Mucosa of stomach (tissue), 1 donor: ENCODE results near the gene NTRK2.
"Not testable (repeated sequence)": the region's sequence is repeated elsewhere in the genome, so short reads cannot be mapped to it uniquely, and the experiment has no call there.

Experiments
- H3K27me3 ChIP-seq: one replicate; pipeline ENCODE4 v1.7.0; 2013; ENCODE audit warnings: mild to moderate bottlenecking, low read length; ENCODE audit not compliant: control insufficient read depth, insufficient read depth
- H3K36me3 ChIP-seq: one replicate; pipeline ENCODE4 v1.7.0; 2013; ENCODE audit warnings: low read length; ENCODE audit not compliant: control insufficient read depth, insufficient read depth
- H3K4me1 ChIP-seq: one replicate; pipeline ENCODE4 v1.7.0; 2013; ENCODE audit warnings: mild to moderate bottlenecking, low read length; ENCODE audit not compliant: control insufficient read depth, insufficient read depth
- H3K4me3 ChIP-seq: one replicate; pipeline ENCODE4 v1.7.0; 2013; ENCODE audit warnings: low read length
- H3K9ac ChIP-seq: one replicate; pipeline ENCODE4 v1.7.0; 2013; ENCODE audit warnings: mild to moderate bottlenecking, low read length, moderate library complexity
- H3K9me3 ChIP-seq: one replicate; pipeline ENCODE4 v1.7.0; 2013; ENCODE audit warnings: mild to moderate bottlenecking, low read length, moderate library complexity; ENCODE audit not compliant: control insufficient read depth
- donor health status: Pancreatic carcinoma.

The NTRK2 gene

DNA sequence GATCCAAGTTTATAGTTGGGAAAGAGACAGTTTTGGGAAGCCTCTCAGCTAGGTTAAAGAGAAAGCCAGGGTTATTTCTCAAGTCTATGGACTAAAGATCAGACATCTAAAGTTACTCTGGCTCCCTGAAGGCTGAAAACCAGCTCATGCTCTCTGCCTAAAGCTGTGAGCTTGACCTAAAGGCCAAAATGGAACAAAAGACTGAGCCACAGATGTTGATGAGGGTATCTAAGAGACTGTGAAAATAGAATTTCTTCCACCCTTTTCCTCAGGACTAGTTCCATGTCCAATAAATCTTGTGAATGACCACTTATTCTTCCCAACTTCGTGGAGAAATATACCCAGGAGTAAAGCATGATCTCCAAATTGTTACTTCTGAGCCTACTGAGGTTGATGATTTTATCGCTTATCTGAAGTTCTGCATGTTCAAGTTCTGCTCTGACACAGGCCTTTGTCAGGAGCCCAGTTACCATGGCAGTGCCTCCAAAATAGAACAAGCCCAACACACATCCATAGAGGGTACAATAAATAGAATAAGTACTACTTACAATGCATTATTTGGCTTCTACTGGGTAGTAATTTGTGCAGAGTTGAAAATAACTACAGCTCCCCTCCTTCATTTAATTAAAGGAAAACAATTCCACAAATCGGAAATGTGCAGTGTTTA, 373.6 kb downstream of the NTRK2 start:
- peaks cover 9% of the 10 kb centered on the region for H3K27me3 ChIP-seq
- H3K4me3 ChIP-seq: no peak overlapping the region
- H3K9me3 ChIP-seq: no peaks in the 10 kb centered on the region
- no peaks in the 10 kb centered on the region for H3K36me3 ChIP-seq
- no peak overlapping the region for H3K9ac ChIP-seq
- peaks cover 9% of the 10 kb centered on the region for H3K4me1 ChIP-seq

DNA sequence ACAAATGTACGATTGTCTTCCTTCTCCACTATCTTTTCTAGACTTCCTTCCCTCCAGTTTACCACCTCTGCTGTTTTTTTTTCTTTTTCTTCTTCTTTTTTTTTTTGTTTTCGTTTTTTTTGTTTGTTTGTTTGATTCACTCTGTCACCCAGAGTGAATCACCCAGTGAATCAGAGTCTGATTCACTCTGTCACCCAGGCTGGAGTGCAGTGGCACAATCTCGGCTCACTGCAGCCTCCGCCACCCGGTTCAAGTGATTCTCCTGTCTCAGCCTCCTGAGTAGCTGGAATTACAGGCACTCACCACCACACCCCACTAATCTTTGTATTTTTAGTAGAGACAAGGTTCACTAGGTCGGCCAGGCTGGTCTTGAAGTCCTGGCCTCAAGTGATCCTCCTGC, 375.7 kb downstream of the NTRK2 start:
- H3K27me3 ChIP-seq: peaks cover 9% of the 10 kb centered on the region
- no peaks in the 10 kb centered on the region for H3K36me3 ChIP-seq
- no peak overlapping the region for H3K9ac ChIP-seq
- H3K9me3 ChIP-seq: no peaks in the 10 kb centered on the region
- no peak overlapping the region for H3K4me3 ChIP-seq
- peaks cover 9% of the 10 kb centered on the region for H3K4me1 ChIP-seq

DNA sequence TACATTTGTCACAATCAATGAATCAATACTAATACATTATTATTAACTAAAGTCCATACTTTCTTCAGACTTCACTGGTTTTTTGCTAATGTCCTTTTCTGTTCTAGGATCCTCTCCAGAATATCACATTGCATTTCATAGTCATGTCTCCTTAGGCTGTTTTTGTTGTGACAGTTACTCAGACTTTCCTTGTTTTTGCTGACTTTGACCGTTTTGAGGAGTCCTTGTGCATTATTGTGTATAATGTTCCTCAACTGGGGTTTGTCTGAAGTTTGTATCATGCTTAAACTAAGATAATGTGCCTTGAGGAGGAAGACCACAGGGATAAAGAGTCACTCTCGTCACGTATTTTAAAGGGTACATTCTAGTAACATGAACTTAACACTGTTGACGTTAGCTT, 376.9 kb downstream of the NTRK2 start:
- H3K4me1 ChIP-seq: peaks cover under 1% of the 10 kb centered on the region
- no peaks in the 10 kb centered on the region for H3K9me3 ChIP-seq
- H3K9ac ChIP-seq: no peak overlapping the region
- H3K27me3 ChIP-seq: no peaks in the 10 kb centered on the region
- H3K36me3 ChIP-seq: no peaks in the 10 kb centered on the region
- H3K4me3 ChIP-seq: no peak overlapping the region

DNA sequence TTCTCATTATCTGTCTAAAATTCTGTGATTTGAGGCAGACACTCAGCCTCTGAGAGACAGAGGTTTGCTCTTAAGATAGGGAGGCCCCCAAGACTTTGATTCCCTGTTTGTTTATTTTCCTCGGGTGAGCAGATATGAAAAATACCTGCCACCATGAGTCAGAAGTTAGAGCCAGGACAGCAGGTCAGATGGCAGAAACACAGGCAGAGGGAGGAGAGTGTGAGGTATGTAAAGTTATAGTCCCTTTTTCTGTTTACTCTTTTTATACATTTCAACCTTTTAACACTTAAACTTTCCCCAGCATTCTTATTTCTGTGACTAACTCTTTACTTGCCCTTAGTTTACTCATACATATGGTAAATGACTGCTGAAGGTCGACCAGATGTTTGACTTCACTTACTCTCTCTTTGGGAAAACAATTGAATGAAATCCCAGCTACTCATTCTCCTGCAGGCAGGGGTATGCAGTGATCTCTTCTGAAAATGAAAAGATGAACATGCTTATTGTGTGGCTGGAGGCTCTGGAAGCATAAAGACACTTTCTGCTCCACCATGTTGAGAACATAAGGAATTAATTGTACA, 383.8 kb downstream of the NTRK2 start:
- Histone ChIP-seq H3K9me3 (no peaks in the 10 kb centered on the region), H3K9ac (no peak overlapping the region), H3K27me3 (no peaks in the 10 kb centered on the region), H3K4me1 (no peaks in the 10 kb centered on the region), H3K36me3 (no peaks in the 10 kb centered on the region), H3K4me3 (no peak overlapping the region)

DNA sequence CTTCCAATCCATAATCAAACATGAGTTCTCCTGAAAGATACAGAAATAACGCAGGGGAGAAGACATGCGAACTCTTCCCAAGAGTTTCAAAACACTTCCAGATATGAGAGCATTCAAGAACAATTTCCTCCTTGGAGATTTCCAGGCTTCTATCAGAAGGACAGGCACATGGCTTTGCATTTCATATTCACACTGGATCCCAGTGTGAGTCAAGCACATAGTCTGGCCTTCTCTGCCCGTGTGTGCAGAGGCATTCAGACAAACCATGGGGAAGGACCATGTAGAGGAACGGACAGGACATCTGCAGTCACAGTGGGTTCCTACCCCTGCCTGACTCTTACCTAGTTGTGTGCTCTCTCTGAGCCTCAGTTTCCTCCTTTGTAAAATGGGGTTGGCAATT, 384.5 kb downstream of the NTRK2 start:
- H3K9ac ChIP-seq: no peak overlapping the region
- H3K27me3 ChIP-seq: no peaks in the 10 kb centered on the region
- H3K9me3 ChIP-seq: no peaks in the 10 kb centered on the region
- H3K4me1 ChIP-seq: no peaks in the 10 kb centered on the region
- H3K36me3 ChIP-seq: no peaks in the 10 kb centered on the region
- H3K4me3 ChIP-seq: no peak overlapping the region

DNA sequence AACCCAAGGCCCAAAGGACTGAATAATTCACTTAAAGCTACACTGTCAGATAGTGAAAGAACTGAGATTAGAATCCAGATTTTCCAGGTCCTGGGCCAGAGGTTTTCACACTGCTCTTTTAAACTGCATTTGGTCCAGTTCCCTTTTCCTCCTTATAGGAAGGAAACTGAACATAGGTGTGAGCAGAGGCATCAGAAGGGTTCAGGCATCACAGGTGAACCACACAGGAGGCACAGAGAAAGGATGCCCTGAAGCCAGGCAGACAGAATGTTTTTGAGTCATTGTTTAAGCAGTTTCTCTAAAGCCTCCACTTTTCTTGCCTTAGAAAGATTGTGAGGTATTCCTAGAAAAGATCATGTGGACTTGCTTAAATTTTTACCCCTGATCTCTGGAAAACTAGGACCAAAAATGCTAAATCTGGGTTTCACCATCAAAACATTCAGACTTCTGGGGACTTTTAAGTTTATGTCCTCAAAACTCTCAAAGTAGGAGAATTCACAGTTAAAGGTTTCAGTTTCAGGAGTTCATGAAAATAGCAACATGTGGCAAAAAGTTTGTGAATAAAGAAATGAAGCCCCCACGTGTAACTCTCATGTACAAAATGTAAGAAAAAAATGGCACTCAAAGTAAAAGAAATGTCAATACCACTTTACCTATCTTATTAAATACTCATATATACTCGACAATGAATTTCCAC, 386.1 kb downstream of the NTRK2 start:
- Histone ChIP-seq H3K9me3 (no peaks in the 10 kb centered on the region), H3K27me3 (no peaks in the 10 kb centered on the region), H3K36me3 (no peaks in the 10 kb centered on the region), H3K4me3 (no peak overlapping the region), H3K9ac (no peak overlapping the region), H3K4me1 (no peaks in the 10 kb centered on the region)

DNA sequence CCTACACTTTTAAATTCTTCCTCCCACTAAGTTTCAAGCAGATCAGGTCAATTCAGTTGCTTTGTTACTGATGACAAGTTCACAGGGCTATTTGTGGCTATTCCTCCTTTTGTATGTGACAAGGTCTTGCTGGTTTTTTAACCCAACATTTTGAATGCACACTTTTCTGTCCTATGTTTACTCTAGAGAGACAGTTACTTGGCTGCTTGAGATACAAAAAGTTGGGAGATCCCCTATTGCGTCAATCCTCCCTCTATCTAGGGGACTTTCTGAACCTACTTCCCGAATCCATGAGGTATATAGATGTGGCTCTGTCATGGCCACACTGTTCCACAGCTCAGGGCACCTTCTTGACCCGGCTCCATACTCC, 386.7 kb downstream of the NTRK2 start:
- H3K4me1 ChIP-seq: no peaks in the 10 kb centered on the region
- no peaks in the 10 kb centered on the region for H3K9me3 ChIP-seq
- H3K27me3 ChIP-seq: no peaks in the 10 kb centered on the region
- no peak overlapping the region for H3K4me3 ChIP-seq
- H3K9ac ChIP-seq: no peak overlapping the region
- no peaks in the 10 kb centered on the region for H3K36me3 ChIP-seq

DNA sequence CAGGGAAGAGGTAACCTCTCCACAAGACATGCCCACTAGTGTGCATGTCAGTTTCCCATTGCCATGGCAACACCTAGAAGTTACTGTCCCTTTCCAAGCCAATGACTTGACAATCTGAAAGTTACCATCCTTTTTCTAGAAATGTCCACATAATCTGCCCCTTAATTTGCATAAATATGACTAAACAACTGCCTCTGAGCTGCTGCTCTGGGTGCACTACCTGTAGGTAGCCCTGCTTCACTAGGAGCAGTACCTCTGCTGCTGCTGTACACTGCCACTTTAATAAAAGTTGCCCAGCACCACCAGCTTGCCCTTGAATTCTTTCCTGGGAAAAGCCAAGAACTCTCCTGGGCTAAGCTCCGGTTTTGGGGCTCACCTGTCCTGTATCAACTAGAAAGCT, 392.4 kb downstream of the NTRK2 start:
- Histone ChIP-seq H3K9me3 (no peaks in the 10 kb centered on the region), H3K4me1 (peaks cover 5% of the 10 kb centered on the region), H3K27me3 (no peaks in the 10 kb centered on the region), H3K9ac (no peak overlapping the region), H3K4me3 (no peak overlapping the region), H3K36me3 (no peaks in the 10 kb centered on the region)

DNA sequence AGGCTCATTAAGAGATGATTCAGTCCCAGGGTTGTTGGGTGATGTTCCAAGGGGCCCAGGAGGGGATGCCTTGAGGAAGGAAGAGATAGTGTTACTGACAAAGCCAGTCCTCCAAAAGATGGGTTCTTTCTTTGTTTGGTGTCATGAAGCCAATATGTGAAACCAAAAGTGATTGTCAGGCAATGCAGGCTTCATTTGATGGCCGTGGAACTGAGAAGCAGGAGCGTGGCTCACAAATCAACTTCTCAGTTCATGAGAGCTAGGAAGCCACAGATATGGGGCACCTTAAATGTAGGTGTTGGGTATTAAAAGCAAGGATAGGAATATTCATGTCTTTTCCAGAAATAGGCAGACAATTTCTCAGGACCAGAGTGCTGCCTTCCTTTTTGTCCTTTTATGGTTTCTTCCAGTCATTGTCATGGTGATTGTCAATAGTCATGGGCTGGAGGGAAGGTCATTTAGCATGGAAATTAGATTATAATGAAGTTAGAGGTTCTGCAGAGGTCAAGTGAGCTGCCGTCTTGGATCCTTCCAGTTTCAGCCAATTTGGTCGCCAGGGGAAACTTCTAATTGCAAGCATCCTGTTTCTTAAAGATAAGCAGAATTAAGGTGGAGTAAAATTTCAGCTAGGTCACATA, 393.0 kb downstream of the NTRK2 start:
- no peaks in the 10 kb centered on the region for H3K36me3 ChIP-seq
- H3K9ac ChIP-seq: no peak overlapping the region
- peaks cover 5% of the 10 kb centered on the region for H3K4me1 ChIP-seq
- no peaks in the 10 kb centered on the region for H3K9me3 ChIP-seq
- H3K4me3 ChIP-seq: no peak overlapping the region
- no peaks in the 10 kb centered on the region for H3K27me3 ChIP-seq

DNA sequence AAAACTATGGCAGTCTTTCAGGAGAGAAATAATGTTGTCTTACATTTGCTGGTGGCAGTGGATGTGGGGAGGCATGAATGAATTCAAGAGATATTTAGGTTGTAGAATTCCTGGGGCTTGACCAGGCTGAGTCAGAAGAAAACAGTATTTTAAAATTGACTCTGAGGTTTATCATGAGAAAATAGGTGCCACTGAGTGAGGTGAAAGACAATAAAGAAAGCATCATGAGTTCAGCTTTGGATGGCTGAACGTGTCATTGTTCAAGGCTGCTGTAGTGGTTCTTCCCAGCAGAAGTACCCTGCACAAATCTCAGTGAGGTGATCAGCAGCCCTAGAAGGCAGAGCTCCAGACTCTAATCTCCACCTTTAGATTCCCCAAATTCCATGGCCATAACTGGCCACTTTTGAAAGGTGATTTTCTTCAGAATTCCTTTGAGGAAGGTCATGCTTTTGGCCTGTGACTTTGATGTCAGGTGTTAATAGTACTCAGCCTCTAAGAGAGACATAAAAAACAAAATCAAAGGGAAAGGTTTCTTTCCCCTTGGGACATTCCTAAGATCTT, 395.4 kb downstream of the NTRK2 start:
- Histone ChIP-seq H3K4me3 (no peak overlapping the region), H3K9ac (no peak overlapping the region), H3K27me3 (no peaks in the 10 kb centered on the region), H3K4me1 (peaks cover 5% of the 10 kb centered on the region), H3K36me3 (no peaks in the 10 kb centered on the region), H3K9me3 (no peaks in the 10 kb centered on the region)

DNA sequence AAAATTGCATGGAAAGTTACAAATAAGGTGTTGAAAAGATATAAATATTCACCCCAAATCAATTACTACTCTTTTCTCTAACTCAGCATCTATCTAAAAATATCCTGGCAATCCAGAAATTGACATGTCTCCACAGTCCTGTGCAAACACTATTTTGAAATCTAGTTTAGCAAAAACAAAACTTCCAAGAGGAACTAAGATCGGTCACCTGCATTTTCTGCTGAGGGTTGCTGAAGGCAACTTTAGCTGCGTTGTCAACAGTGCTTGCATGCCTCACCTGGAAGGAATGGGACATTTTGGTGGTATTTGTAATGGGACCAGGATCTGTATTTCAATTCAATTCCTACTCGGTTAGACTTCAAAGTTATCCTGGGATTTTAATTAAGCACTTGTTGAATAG, 398.3 kb downstream of the NTRK2 start:
- H3K36me3 ChIP-seq: no peaks in the 10 kb centered on the region
- no peak overlapping the region for H3K4me3 ChIP-seq
- no peaks in the 10 kb centered on the region for H3K9me3 ChIP-seq
- H3K9ac ChIP-seq: no peak overlapping the region
- no peaks in the 10 kb centered on the region for H3K27me3 ChIP-seq
- peaks cover 5% of the 10 kb centered on the region for H3K4me1 ChIP-seq

DNA sequence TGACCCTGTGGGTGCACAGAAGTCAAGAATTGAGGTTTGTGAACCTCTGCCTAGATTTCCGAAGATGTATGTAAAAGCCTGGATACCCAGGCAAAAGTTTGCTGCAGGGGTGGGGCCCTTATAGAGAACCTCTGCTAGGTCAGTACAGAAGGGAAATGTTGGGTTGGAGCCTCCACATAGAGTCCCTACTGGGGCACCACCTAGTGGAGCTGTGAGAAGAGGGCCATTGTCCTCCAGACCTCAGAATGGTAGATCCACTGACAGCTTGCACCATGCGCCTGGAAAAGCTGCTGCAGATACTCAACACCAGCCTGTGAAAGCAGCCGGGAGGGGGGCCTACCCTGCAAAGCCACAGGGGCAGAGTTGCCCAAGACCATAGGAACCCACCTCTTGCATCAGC, 399.9 kb downstream of the NTRK2 start:
- not testable (repeated sequence) for H3K4me3 ChIP-seq, H3K9ac ChIP-seq, H3K9me3 ChIP-seq, H3K27me3 ChIP-seq, H3K4me1 ChIP-seq, H3K36me3 ChIP-seq
